Caco-2 (cell line): ENCODE results near the gene RUFY1. TPM values are rescaled to one million over a fixed set of nuclear protein-coding genes. Genes with fewer than 3 reads are reported as not detected.
"Not testable (repeated sequence)": the region's sequence is repeated elsewhere in the genome, so short reads cannot be mapped to it uniquely, and the experiment has no call there.

Experiments used
- BruUV-seq: library from RNA; stranded (reverse); fragments of 400-500 nt; replicated peaks from 2 replicates; lab custom pipeline; 2021; lab: Mats Ljungman, UMichigan
- CTCF ChIA-PET: fragments of 300-600 bp; sonication (Branson Sonifier 250); formaldehyde crosslinking; loops from one replicate; lab custom pipeline; 2022; ENCODE audit warnings: antibody characterized with exemption; lab: Charles Lee
- POLR2A ChIA-PET: fragments of 300-600 bp; sonication (Branson Sonifier 250); formaldehyde crosslinking; loops from one replicate; lab custom pipeline; 2022; ENCODE audit warnings: antibody characterized with exemption; lab: Charles Lee
- DNase-seq, 2 experiments: peaks; one replicate each; pipeline versions ENCODE4 v3.0.0 to v3.0.0-alpha.2; 2020 to 2022
- H3K27me3 ChIP-seq: replicated peaks from 2 replicates; pipeline ENCODE4 v1.6.0; 2011; ENCODE audit warnings: low read length; ENCODE audit not compliant: control insufficient read depth, insufficient read depth
- H3K36me3 ChIP-seq: 2 replicates; pipeline ENCODE4 v1.5.1; 2011; ENCODE audit warnings: low read length; ENCODE audit not compliant: control insufficient read depth, insufficient read depth
- H3K4me1 ChIP-seq: fragments of 250-450 bp; sonication (Bioruptor Pico); 2 replicates; pipeline ENCODE4 v1.5.1; 2020; ENCODE audit warnings: mild to moderate bottlenecking
- H3K4me3 ChIP-seq: 2 replicates; pipeline ENCODE4 v1.5.1; 2011; ENCODE audit warnings: low read depth, mild to moderate bottlenecking, control low read depth, low read length
- H3K9me3 ChIP-seq: fragments of 250-450 bp; sonication (Bioruptor Pico); 2 replicates; pipeline ENCODE4 v1.5.1; 2020; ENCODE audit warnings: mild to moderate bottlenecking, moderate library complexity
- H3K27ac Mint-ChIP-seq: one replicate; pipeline ENCODE4 v1.8.0; 2022; ENCODE audit warnings: mixed read lengths; ENCODE audit not compliant: unreplicated experiment
- H3K27me3 Mint-ChIP-seq: one replicate; pipeline ENCODE4 v1.8.0; 2022; ENCODE audit warnings: mixed read lengths; ENCODE audit not compliant: insufficient read depth, unreplicated experiment
- H3K36me3 Mint-ChIP-seq: one replicate; pipeline ENCODE4 v1.8.0; 2022; ENCODE audit warnings: mild to moderate bottlenecking, mixed read lengths; ENCODE audit not compliant: insufficient read depth, unreplicated experiment
- H3K4me1 Mint-ChIP-seq: one replicate; pipeline ENCODE4 v1.8.0; 2022; ENCODE audit warnings: low read depth, mixed read lengths; ENCODE audit not compliant: unreplicated experiment
- H3K4me3 Mint-ChIP-seq: one replicate; pipeline ENCODE4 v1.8.0; 2022; ENCODE audit warnings: mild to moderate bottlenecking, moderate library complexity, mixed read lengths; ENCODE audit not compliant: unreplicated experiment
- H3K9me3 Mint-ChIP-seq: one replicate; pipeline ENCODE4 v1.8.0; 2022; ENCODE audit warnings: mixed read lengths; ENCODE audit not compliant: unreplicated experiment
- CTCF ChIP-seq, 2 experiments: fragments of 200-600 bp in 1 of 2; IDR thresholded peaks; 1 replicate in 1 of 2; 2 replicates in 1 of 2; pipeline versions ENCODE4 v1.5.1 to v1.8.0; 2011 to 2022; ENCODE audit warnings: antibody characterized with exemption in 1 of 2, control low read depth in 1 of 2, inconsistent platforms in 1 of 2, low read depth in 1 of 2, low read length in 1 of 2, mild to moderate bottlenecking in 1 of 2, moderate library complexity in 1 of 2; ENCODE audit not compliant: insufficient read depth in 1 of 2, severe bottlenecking in 1 of 2, unreplicated experiment in 1 of 2
- intact Hi-C: fragments of 100-400 bp; cut with micrococcal nuclease; formaldehyde crosslinking; loops from one replicate; pipeline ENCODE4 v1.10.0; 2022; ENCODE audit not compliant: unreplicated experiment
- total RNA-seq: library from RNA; stranded (reverse); gene quantifications from 2 replicates; pipeline ENCODE4 v1.2.3, GENCODE V29; 2022

Gene RUFY1
- total RNA-seq, 1 experiment from 2014 or later: 36.3 TPM

GRCh38 chr5:179554981-179555380, 4.6 kb downstream of the RUFY1 start:
- no peak for DNase-seq
- intact Hi-C loops: loop anchor here (5.0 kb wide), 1 partner anchor 67 kb away; the partner anchor contains the start of gene HNRNPH1
- no peaks in the 10 kb centered on the region for H3K27me3 Mint-ChIP-seq
- no peak overlapping the region for H3K4me3 ChIP-seq
- 0 out of 2 replicates have a peak, but pooled peaks cover 3% of the 10 kb centered on the region for H3K4me1 ChIP-seq
- no peaks in the 10 kb centered on the region for H3K27me3 ChIP-seq
- H3K4me1 Mint-ChIP-seq: peaks cover 13% of the 10 kb centered on the region
- ChIA-PET CTCF (no interaction called here), POLR2A (no interaction called here)
- H3K9me3 Mint-ChIP-seq: no peaks in the 10 kb centered on the region
- no peaks in the 10 kb centered on the region for H3K9me3 ChIP-seq
- H3K27ac Mint-ChIP-seq: no peak overlapping the region
- TF ChIP-seq CTCF (IDR thresholded peaks at IDR 0.05; ENCODE audit: insufficient read depth in 1 of 2, low read depth in 1 of 2, low read length in 1 of 2, severe bottlenecking in 1 of 2, unreplicated experiment in 1 of 2): no peak
- H3K36me3 Mint-ChIP-seq: peaks cover 45% of the 10 kb centered on the region
- no peak overlapping the region for H3K4me3 Mint-ChIP-seq
- H3K36me3 ChIP-seq: no peaks in the 10 kb centered on the region
- no TSS peak for BruUV-seq

- H3K4me3 Mint-ChIP-seq: peak overlapping the region; percentile 91
- H3K9me3 ChIP-seq, H3K36me3 ChIP-seq, H3K4me1 ChIP-seq, H3K27me3 Mint-ChIP-seq, H3K9me3 Mint-ChIP-seq, H3K27me3 ChIP-seq, BruUV-seq: not testable (repeated sequence)
- peaks cover 13% of the 10 kb centered on the region for H3K4me1 Mint-ChIP-seq
- CTCF ChIA-PET: interaction anchor here (1.4 kb wide), 1 partner anchor 10 kb away, joined by 3 read pairs; no protein-coding TSS in a partner anchor
- intact Hi-C loops: loop anchor here (2.0 to 5.0 kb wide), 2 partner anchors 64 to 140 kb away; partner anchors contain the start of genes CANX and HNRNPH1
- POLR2A ChIA-PET: interaction anchor here (1.0 to 1.4 kb wide), 2 partner anchors 7 to 65 kb away, joined by 6 to 25 read pairs; partner anchors contain the start of genes HNRNPH1 and RUFY1
- peak overlapping the region; percentile 50 for H3K4me3 ChIP-seq
- DNase-seq: peak in 1 of 2 experiments; percentile 21
- H3K36me3 Mint-ChIP-seq: peaks cover 52% of the 10 kb centered on the region
- peak overlapping the region; percentile 91 for H3K27ac Mint-ChIP-seq
Measured at GRCh38 chr5:179558261-179558799, 8.0 kb downstream of the RUFY1 start.

GRCh38 chr5:179558932-179559283, 8.6 kb downstream of the RUFY1 start:
- TF ChIP-seq CTCF (IDR thresholded peaks at IDR 0.05; ENCODE audit: insufficient read depth in 1 of 2, low read depth in 1 of 2, low read length in 1 of 2, severe bottlenecking in 1 of 2, unreplicated experiment in 1 of 2): no peak
- Histone ChIP-seq H3K27me3 (no peaks in the 10 kb centered on the region), H3K36me3 (no peaks in the 10 kb centered on the region), H3K9me3 (no peaks in the 10 kb centered on the region), H3K4me1 (no peaks in the 10 kb centered on the region), H3K4me3 (peak overlapping the region; percentile 50)
- H3K9me3 Mint-ChIP-seq: no peaks in the 10 kb centered on the region
- ChIA-PET POLR2A (interaction anchor here (0.9 to 1.6 kb wide), 6 partner anchors 8 to 173 kb away, joined by 3 to 25 read pairs (median 6); partner anchors contain the start of genes HNRNPH1 and RUFY1), CTCF (interaction anchor here (1.3 to 1.4 kb wide), 2 partner anchors 8 to 10 kb away, joined by 3 to 4 read pairs; partner anchors contain the start of gene RUFY1)
- peak overlapping the region; percentile 91 for H3K4me3 Mint-ChIP-seq
- H3K36me3 Mint-ChIP-seq: peaks cover 56% of the 10 kb centered on the region
- peak overlapping the region; percentile 91 for H3K27ac Mint-ChIP-seq
- no peaks in the 10 kb centered on the region for H3K27me3 Mint-ChIP-seq
- H3K4me1 Mint-ChIP-seq: peaks cover 10% of the 10 kb centered on the region
- peak; percentile 71 to 74 for DNase-seq
- intact Hi-C loops: loop anchor here (1.0 to 5.0 kb wide), 3 partner anchors 8 to 140 kb away; partner anchors contain the start of genes CANX and HNRNPH1
- BruUV-seq: TSS peak; percentile 94
